ENCODE data around the gene ZNF284. TPM values are rescaled to one million over a fixed set of nuclear protein-coding genes. Genes with fewer than 3 reads are reported as not detected.

Gene ZNF284
- total RNA-seq, 4 donors from 2014 or later = 2.5 to 3.2 TPM; not detected in 2

GRCh38 chr19:44051650-44052402, 20.1 kb upstream of the ZNF284 start, which contains the start of gene ZNF223:
ZNF223 (plus strand) TSS chr19:44052036; CDS start chr19:44055177, 3,141 bp downstream.
- in situ Hi-C loops (cut with MboI; ENCODE audit: low pct_ligation_motif_present in 1 of 4, low pct_unique_long_range_greater_than_20kb in 1 of 4, low sequenced_read_pairs in 3 of 4) = no loop called here

DNA sequence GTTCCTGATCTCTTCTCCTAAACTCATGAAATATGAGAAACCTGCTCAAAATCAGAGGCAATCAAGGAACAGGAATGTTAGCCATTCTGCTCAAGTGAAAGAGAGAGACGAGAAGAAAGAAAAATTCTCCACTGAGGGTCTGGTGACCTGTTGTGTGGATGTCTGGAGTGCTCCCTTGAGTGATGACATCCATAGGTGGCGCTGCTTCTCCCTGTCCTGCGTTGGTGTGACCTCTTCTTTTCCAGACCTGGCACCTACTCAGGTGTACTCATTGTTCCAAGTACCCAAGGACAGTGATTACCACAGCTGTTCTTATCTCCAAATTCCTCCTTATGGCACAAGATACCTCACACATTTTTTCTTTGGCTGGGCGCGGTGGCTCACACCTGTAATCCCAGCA, 16.1 kb upstream of the ZNF284 start:
- peaks cover 0 to 26% (median 13%) of the 10 kb centered on the region in 4 donors for H3K36me3 ChIP-seq
- no peaks in the 10 kb centered on the region for H3K27me3 ChIP-seq
- intact Hi-C loops (cut with DNase I; ENCODE audit: low total_unique reads) = no loop called here

More at GRCh38 chr19:44051650-44052402, 20.1 kb upstream of the ZNF284 start, which contains the start of gene ZNF223:
- Histone ChIP-seq H3K4me3 (peak within 1 kb of the TSS; percentile 60 to 77 (median 74)), H3K36me3 (peaks cover 0 to 14% (median 2%) of the 10 kb centered on the region in 4 donors), H3K27me3 (peaks cover 19% of the 10 kb centered on the region), H3K4me1 (peaks cover 0 to 15% (median 10%) of the 10 kb centered on the region in 4 donors), H3K9me3 (peaks cover 4 to 5% of the 10 kb centered on the region in 2 donors), H3K27ac (peak within 1 kb of the TSS; percentile 74 to 82 (median 80))
- TF ChIP-seq CTCF (IDR thresholded peaks at IDR 0.05) (no peak), POLR2A (IDR thresholded peaks at IDR 0.05) (no peak), EP300 (IDR thresholded peaks at IDR 0.05; ENCODE audit: low read depth) (no peak), POLR2AphosphoS5 (IDR thresholded peaks at IDR 0.05) (peak; percentile 63 to 69 (median 67))
- WGBS, 2 donors (ENCODE audit: low coverage in 1 of 2) = 5% methylated on average over 37 of the region's 38 CpGs; no CpG with 5 or more reads in 1 of the 2 donors
- peak; percentile 95 for DNase-seq
- intact Hi-C loops (cut with DNase I; ENCODE audit: low total_unique reads) = no loop called here

GRCh38 chr19:44059229-44059628, 12.7 kb upstream of the ZNF284 start:
- Histone ChIP-seq H3K36me3 (peaks cover 0 to 60% (median 29%) of the 10 kb centered on the region in 4 donors), H3K4me1 (no peaks in the 10 kb centered on the region), H3K9me3 (peaks cover 3 to 5% of the 10 kb centered on the region in 2 donors), H3K27ac (no peak overlapping the region), H3K4me3 (no peak overlapping the region), H3K27me3 (no peaks in the 10 kb centered on the region)
- intact Hi-C loops (cut with DNase I; ENCODE audit: low total_unique reads) (no loop called here), in situ Hi-C loops (cut with MboI; ENCODE audit: low pct_ligation_motif_present in 1 of 4, low pct_unique_long_range_greater_than_20kb in 1 of 4, low sequenced_read_pairs in 3 of 4) (no loop called here)
- WGBS, 2 donors (ENCODE audit: low coverage in 1 of 2) = 80 to 100% methylated on average over 1 to 2 of the region's 2 CpGs
- TF ChIP-seq CTCF (IDR thresholded peaks at IDR 0.05) (no peak), EP300 (IDR thresholded peaks at IDR 0.05; ENCODE audit: low read depth) (no peak), POLR2AphosphoS5 (IDR thresholded peaks at IDR 0.05) (no peak), POLR2A (IDR thresholded peaks at IDR 0.05) (no peak)
- DNase-seq = no peak

More for the DNA sequence above, 16.1 kb upstream of the ZNF284 start:
- Histone ChIP-seq H3K9me3 (peaks cover 0 to 5% of the 10 kb centered on the region in 2 donors), H3K4me1 (peaks cover 0 to 11% (median 10%) of the 10 kb centered on the region in 4 donors), H3K4me3 (no peak overlapping the region), H3K27ac (no peak overlapping the region)
- WGBS, 2 donors (ENCODE audit: low coverage in 1 of 2) = 76 to 94% methylated on average over 3 to 5 of the region's 5 CpGs
- TF ChIP-seq EP300 (IDR thresholded peaks at IDR 0.05; ENCODE audit: low read depth) = no peak
- TF ChIP-seq POLR2A (IDR thresholded peaks at IDR 0.05) = no peak
- no peak for TF ChIP-seq CTCF (IDR thresholded peaks at IDR 0.05)
- TF ChIP-seq POLR2AphosphoS5 (IDR thresholded peaks at IDR 0.05) = no peak
- no peak for DNase-seq
- in situ Hi-C loops (cut with MboI; ENCODE audit: low pct_ligation_motif_present in 1 of 4, low pct_unique_long_range_greater_than_20kb in 1 of 4, low sequenced_read_pairs in 3 of 4) = no loop called here

- in situ Hi-C loops (cut with MboI; ENCODE audit: low pct_ligation_motif_present in 1 of 4, low pct_unique_long_range_greater_than_20kb in 1 of 4, low sequenced_read_pairs in 3 of 4) = no loop called here
- Histone ChIP-seq H3K36me3 (peaks cover under 1 to 68% (median 34%) of the 10 kb centered on the region in 4 donors), H3K4me3 (no peak overlapping the region)
Observed at GRCh38 chr19:44061038-44061437, 10.9 kb upstream of the ZNF284 start.

More at GRCh38 chr19:44061038-44061437, 10.9 kb upstream of the ZNF284 start:
- Histone ChIP-seq H3K9me3 (peaks cover 12 to 16% of the 10 kb centered on the region in 2 donors), H3K4me1 (no peaks in the 10 kb centered on the region), H3K27ac (no peak overlapping the region), H3K27me3 (no peaks in the 10 kb centered on the region)
- intact Hi-C loops (cut with DNase I; ENCODE audit: low total_unique reads) = no loop called here
- no peak for DNase-seq
- WGBS, 2 donors (ENCODE audit: low coverage in 1 of 2) = 83% methylated on average over 1 of the region's 1 CpG; no CpG with 5 or more reads in 1 of the 2 donors
- TF ChIP-seq POLR2AphosphoS5 (IDR thresholded peaks at IDR 0.05) (no peak), POLR2A (IDR thresholded peaks at IDR 0.05) (no peak), EP300 (IDR thresholded peaks at IDR 0.05; ENCODE audit: low read depth) (no peak), CTCF (IDR thresholded peaks at IDR 0.05) (no peak)

Measured in transverse colon (tissue), 4 donors.